Fibroblast of pulmonary artery (primary cell): ENCODE results near the gene ZNF281.
A peak's percentile ranks its signal among the peaks of the same experiment; 100 is the strongest.

Experiments used
- DNase-seq: peaks from one replicate; pipeline ENCODE4 v3.0.0-alpha.2; 2010; ENCODE audit warnings: low read depth
- H3K4me3 ChIP-seq: replicated peaks from 2 replicates; pipeline ENCODE4 v1.5.1; 2011; ENCODE audit warnings: low read depth, mild to moderate bottlenecking, control low read depth, low read length, moderate library complexity
- TF ChIP-seq, protein P1 (sequence below): IDR thresholded peaks from 2 replicates; pipeline ENCODE4 v1.5.1; 2011; ENCODE audit warnings: mild to moderate bottlenecking, control low read depth, low read length, inconsistent platforms; ENCODE audit errors: missing control alignments

The ZNF281 gene

DNA sequence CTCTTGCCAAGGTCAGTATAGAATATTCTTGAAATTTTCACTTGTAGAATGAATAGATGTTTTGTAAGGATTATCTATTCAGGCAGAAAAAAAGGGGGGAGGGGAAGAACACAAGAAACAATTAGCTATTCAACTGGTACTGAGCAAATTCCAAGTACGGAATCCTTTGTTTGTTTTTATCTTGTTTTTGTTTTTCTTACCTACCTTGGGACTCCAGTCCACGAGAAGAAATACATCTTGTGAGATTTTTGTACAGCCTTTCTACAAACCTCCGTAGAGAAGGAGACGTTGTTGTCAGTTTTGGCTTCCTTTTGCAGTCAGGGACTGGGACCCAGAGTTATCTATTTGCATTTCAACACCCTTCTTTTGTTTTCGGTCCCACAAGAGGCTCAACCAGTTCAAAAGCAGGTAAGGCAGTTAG, 36.0 kb downstream of the ZNF281 start:
- H3K4me3 ChIP-seq: no peak overlapping the region
- no peak for DNase-seq
- TF ChIP-seq, protein P1, sequence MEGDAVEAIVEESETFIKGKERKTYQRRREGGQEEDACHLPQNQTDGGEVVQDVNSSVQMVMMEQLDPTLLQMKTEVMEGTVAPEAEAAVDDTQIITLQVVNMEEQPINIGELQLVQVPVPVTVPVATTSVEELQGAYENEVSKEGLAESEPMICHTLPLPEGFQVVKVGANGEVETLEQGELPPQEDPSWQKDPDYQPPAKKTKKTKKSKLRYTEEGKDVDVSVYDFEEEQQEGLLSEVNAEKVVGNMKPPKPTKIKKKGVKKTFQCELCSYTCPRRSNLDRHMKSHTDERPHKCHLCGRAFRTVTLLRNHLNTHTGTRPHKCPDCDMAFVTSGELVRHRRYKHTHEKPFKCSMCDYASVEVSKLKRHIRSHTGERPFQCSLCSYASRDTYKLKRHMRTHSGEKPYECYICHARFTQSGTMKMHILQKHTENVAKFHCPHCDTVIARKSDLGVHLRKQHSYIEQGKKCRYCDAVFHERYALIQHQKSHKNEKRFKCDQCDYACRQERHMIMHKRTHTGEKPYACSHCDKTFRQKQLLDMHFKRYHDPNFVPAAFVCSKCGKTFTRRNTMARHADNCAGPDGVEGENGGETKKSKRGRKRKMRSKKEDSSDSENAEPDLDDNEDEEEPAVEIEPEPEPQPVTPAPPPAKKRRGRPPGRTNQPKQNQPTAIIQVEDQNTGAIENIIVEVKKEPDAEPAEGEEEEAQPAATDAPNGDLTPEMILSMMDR: no peak

DNA sequence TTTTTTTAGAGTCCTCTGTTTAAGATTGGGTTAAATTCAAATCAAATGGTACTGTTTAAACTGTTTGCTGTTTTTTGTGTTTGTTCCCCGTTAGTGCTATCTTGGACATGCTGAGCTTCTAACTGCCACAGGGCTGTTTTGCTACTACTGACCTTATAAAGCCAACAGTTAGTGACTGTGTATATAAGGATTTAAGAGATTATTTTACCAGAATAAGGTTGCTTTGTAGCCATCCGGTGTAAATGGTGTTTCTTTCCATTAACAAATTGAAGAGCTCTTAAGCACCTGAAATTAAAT, 37.0 kb downstream of the ZNF281 start:
- no peak for DNase-seq
- no peak overlapping the region for H3K4me3 ChIP-seq
- TF ChIP-seq, protein P1: no peak

DNA sequence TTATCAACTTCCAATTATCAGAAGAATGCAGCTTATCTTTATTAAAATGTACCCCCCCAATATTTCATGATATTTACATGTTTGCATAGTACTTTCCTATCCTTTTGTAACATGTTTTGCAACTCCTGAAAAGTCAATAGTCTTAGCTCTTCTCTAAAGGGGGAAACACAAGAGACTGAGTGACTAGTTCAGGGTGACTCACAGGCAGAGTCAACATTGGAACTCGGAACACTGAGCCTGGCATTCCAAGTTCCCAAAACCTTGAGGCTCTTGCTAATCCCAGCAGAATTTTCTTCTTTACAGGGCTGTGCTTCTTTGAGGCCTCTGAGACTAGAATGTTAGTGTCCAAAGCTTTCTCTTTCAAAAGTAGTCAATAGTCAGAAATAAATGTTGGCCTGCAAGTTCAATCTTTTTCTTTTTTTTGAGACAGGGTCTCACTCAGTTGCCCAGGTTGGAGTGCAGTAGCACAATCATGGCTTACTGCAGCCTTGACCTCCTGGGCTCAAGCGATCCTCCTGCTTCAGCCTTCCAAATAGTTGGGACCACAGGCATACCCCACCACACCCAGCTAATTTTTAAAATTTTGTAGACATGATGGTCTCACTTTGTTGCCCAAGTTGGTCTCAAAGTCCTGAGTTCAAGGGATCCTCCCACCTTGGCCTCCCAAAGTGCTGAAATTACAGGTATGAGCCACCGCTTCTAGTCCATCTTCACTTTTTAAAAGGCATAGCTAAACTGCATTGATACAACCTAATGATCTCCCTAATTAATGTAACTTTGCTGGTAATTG, 37.5 kb downstream of the ZNF281 start:
- peak; percentile 71 for DNase-seq
- H3K4me3 ChIP-seq: no peak overlapping the region
- TF ChIP-seq, protein P1: no peak

DNA sequence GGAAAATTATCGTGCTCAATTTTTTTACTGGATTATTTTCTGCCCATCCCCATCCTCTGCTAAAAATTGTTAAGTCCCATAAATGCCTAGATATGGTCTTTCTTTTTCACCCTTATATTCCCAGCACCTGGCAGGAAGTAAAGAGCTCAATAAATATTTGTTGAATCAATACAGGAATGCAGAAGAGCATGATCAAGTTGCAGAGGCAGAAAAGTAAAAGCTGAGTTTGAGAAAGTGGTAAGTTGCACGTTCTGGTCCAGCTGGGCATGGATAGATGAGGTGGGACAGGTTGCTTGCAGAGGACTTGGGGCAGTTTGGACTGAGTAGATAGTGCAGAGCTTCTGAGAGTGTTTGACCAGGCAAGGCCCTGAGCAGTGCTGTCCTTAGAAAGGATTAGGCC, 40.1 kb downstream of the ZNF281 start:
- no peak overlapping the region for H3K4me3 ChIP-seq
- DNase-seq: no peak
- TF ChIP-seq, protein P1: no peak

DNA sequence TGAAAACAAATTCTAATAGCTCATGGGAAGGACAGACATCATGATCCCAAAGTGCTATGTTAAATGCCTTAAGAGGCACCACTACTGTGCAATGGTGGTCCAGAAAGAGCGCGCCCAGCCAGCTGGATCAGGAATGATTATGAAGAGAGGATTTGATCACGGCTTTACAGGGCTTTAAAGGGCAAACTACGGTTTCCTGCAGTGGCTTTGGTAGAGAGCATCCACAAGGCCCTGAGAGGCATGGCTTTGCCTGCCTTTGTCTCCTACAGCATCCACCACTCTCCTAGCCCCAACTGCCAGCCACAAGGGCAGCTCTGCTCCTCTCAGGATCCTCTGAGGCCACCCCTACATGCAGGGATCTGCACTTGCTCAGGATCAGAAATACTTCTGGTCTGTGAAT, 40.7 kb downstream of the ZNF281 start:
- DNase-seq: no peak
- TF ChIP-seq, protein P1: no peak
- H3K4me3 ChIP-seq: no peak overlapping the region

DNA sequence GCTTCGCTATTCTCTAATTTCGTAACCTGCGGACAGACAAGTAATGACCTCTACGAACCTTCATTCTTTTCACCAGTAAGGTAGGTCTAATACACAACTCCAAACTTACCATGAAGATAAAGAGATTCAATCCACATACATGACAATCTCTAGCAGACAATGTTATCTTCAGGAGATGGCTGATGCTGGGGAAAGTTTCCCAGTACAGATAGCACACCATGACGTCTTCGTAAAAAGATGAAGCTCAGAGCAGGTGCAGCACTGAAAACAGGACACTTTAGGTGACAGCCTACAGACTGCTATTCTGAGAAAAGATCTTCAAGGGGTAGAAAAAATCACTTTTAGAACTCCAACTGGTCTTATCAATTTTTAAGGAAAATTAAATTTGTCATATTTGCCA, 41.3 kb downstream of the ZNF281 start:
- TF ChIP-seq, protein P1: no peak
- DNase-seq: no peak
- no peak overlapping the region for H3K4me3 ChIP-seq

DNA sequence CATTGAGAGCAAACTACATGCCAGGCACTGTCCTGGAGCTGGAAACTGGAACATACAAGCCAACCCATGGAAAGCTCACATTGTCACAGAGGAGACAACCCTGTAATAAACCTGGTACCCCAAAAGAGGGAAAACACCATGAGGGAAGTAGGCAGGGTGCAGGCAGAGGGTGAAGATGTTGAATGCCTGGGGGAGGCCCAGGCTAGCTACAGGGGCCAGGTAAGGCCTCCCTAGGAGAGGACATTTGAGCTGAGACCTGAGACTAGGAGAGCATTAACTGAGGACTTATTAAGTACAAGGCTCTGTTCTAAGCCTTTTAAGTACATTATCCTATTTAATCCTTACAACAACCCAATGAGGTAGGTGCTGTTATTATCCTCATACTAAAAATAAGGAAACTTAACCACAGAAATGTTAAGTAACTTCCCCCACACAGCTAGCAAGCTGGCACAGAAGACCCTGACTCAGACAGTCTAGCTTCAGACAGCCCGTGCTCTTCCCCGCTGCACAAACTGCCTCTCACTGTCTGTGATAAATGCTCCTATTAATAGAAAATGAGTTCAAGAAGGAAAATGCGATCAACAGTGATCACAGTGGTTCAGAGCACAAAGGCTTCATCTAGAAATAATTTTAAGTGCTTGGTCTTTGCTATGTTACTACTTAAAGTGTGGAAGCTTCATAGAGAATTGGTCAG, 41.8 kb downstream of the ZNF281 start:
- DNase-seq: peak; percentile 80
- no peak overlapping the region for H3K4me3 ChIP-seq
- TF ChIP-seq, protein P1: no peak
